Activated naive CD4-positive, alpha-beta T cell treated with Interleukin-2 at 50 U/mL for 16 hours (primary cell): ENCODE data around the gene TMEM134.

Experiments
- DNase-seq: peaks from one replicate; pipeline ENCODE4 v3.0.0-alpha.2; 2020

The TMEM134 gene

DNA sequence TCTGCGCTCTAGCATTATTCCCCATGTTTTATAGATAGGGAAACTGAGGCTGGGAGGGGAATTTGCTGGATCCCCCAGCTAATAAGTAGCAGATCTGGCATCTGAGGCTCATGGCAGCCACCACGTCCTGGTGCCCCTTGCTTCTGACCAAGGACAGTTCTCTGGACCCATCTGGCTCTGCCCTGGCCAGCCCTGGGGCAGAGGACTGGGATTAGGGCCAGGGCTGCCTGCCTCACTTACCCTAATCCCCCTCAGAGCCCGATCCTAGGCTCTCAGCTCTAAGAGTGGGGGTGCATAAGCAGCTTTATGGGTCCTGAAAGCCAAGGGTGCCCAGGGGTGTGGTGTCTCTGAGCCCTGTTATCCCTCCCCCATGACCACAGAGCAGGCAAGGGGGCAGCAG lies 14.0 kb downstream of the TMEM134 start, which contains the start of gene CABP4:
Gene CABP4, plus strand, starts transcription at position 301 of the 400 bp plus-strand sequence. Its CDS starts 70 bp downstream, at position 371.
- no peak for DNase-seq

DNA sequence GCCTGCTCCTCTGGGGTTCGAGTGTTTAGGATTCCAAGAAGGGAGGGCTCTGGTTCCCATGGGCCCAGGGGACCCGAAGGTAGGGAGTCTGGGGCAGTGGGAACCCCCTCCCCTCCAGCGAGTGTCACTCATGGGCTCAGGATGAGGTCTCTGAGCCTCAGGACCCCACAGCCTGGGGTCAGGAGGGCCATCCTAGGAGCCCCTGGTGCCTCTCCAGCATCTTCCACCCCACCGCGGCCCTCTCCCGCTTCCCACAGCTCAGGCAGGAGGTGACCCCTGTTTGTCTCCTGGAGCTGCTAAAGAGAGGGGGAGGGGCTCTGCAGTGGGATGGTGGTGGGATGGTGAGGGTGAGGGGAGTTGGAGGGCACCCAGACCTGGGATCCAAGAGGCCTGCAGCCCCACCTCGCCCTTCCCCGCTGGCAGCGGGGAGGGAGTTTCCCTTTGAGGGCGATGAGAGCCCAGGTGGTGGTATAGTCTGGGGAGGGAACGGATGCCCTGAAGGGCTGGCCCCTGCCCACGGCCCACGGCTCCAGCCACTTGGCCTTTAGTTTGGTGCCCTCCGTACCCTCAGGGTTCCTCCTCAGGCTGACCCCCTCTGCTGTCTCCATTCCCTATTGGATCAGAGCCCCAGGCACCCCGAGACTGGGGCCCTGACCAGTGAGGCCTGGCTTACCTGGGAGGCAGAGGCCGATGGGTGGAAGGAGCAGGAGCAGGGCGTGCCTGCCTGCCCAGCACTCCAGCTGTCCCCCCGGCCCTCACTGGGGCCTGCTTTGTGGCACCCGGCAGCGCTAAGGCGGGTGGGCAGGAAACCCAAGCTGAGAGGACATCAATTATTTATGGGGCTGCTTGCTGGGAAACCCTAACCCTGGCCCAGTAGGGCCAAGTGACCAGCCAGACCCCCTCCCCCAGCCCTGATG lies 15.0 kb downstream of the TMEM134 start:
- no peak for DNase-seq

DNA sequence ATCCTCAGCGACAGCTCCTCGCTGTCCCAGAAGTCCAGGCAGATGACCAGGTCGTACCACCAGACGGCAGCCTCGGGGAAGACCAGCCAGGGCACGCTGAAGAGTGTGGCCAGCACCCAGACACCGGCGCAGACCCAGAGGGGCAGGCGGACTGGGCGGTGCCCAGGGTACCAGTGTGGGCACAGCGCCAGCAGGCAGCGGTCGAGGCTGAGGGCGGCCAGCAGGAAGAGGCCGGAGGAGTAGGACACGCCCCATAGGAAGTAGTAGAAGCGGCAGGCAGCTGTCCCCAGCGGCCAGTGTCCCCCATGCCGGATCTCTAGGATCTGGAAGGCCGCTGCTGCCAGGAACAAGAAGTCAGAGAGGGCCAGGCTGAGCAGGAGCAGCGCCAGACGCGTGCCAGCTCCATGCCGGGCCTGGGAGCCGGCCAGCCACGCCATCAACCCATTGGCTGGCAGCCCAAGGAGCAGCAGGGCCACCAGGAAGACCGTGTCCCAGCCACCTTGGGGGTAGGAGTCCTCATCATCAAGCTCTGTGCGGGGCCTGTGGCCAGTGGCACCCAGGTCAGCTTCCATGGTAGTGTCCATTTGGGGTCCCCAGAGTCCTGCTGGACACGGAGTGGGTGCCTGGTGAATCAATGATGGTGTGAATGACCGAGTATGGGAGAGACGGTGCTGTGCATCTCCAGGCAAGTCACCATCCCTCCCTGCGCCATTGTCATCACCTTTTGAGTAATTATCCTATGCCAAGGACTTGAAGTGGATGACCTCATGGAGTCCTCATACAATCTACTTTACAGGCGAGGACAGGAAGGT lies 16.7 kb downstream of the TMEM134 start, which contains the start of gene GPR152:
Gene GPR152, minus strand, starts transcription at position 589 of the 812 bp plus-strand sequence. Its CDS starts 5 bp downstream, at position 584.
- no peak for DNase-seq

DNA sequence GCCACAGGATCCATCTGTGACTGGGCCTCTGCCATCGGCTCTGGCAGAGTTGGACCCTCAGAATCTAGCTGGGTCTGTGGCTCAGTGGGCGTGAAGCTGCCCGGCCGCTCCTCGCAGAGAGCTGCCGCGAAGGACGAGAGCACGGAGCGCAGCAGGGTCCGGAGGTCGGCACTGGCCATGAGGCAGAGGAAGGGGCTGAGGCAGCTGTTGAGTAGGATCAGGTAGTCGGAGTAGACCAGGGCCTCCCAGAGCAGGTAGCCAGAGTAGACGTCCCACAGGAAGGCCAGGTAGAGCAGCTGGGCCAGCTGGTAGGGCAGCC lies 17.4 kb downstream of the TMEM134 start:
- DNase-seq = no peak

DNA sequence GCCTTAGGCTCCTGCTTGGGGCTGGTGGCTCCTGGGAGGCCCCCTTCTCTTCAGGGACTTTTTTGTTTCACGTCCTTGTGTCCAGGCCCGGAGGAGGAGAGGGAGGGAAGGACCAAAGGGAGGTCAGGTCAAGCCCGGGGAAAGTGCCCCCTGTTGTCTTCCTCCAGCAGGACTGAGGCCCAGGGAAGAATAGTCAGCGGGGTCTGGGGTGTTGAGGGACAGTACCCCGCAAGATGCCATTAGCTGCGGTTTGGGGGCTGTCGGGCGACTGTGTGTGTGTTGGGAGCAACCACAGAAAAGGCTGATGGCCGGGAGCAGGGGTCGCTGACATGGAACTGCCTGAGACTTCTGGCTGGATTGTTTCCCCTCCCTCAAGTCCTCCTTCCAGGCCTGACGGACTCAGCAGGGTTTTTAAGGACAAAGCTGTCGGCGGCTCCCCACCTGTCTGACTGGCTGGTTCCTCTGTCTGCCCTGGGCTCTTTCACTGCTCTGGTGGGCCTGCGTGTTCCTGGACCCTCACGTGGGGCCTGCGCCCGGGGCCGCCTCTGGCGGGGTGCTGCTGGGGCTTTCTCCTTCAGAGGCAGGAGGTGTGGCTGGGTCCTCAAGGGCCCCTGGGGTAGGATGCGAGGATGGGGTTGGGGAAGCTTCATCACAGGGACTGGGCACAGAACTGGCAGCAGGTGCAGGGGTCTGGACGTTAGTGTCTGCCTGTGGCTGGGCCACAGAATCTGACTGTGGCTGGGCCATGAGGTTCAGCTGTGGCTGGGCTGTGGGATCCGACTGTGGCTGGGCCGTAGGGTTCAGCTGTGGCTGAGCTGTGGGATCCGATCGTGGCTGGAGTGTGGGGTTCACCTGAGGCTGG lies 18.0 kb downstream of the TMEM134 start:
- DNase-seq = no peak

DNA sequence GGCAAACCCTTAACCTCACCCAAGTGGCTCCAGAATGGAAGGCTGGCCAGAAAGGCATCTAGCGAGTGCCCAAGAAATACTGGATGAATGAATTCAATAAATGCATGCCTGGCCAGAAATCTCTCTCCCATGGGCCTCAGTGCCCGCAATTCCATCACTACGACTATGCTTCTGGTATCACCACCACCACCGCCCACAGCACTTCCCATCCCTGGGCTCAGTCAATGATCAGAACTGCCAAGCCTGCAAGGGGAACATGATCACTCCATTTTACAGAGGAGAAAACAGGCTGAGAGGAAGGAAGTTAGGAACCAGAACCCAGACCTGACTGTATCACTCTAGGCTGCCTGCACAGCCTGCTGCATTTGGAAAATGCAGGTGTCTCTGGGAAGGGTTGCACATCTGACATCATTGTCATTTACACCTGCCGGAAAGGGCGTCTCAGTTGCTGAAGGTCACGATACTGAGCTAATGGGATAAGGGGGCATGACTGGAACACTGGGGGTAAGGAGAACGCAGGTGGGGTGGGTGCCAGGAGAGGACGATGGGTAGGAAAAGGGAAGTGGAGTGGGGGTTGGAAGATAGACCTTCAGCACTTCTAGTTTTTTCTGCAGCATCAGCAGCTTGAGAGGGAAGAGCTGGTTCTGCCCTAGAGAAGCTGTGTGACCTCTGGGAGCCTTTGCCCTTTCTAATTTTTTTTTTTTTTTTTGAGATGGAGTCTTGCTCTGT lies 19.8 kb downstream of the TMEM134 start:
- DNase-seq = no peak

DNA sequence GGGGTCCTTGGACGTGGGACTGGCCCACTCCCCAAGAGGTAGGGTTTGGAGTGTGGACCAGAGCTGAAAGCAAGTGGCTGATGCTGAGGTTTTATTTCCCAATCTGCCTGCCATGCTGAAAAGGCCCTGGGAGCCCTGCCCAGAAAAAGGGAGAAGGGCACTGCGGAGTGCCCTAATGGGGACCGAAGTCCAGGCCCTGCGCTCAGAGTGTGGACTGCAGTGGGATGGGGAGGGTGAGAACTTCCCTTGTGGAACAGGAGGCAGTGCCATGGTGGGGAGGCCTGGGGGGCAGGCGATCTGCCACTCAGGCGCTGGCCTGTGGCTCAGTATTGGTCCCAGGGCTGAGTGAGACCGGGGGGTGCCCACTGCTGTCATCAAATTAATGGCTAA lies 20.8 kb downstream of the TMEM134 start:
- no peak for DNase-seq

DNA sequence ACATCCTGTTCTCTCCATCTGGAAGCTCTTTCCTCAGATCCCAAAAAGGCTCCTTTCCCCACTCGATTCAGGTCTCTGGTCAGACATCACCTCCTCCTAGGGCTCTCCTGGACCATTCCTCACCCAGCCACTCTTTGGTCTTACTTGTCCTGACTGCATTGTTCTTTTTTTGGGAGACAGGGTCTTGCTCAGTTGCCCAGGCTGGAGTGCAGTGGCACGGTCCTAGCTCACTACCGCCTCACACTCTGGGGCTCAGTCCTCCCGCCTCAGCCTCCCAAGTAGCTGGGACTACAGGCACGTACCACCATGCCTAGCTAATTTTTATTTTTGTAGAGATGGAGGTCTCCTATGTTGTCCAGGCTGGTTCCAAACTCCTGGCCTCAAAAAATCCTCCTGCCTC lies 23.5 kb downstream of the TMEM134 start:
- no peak for DNase-seq

DNA sequence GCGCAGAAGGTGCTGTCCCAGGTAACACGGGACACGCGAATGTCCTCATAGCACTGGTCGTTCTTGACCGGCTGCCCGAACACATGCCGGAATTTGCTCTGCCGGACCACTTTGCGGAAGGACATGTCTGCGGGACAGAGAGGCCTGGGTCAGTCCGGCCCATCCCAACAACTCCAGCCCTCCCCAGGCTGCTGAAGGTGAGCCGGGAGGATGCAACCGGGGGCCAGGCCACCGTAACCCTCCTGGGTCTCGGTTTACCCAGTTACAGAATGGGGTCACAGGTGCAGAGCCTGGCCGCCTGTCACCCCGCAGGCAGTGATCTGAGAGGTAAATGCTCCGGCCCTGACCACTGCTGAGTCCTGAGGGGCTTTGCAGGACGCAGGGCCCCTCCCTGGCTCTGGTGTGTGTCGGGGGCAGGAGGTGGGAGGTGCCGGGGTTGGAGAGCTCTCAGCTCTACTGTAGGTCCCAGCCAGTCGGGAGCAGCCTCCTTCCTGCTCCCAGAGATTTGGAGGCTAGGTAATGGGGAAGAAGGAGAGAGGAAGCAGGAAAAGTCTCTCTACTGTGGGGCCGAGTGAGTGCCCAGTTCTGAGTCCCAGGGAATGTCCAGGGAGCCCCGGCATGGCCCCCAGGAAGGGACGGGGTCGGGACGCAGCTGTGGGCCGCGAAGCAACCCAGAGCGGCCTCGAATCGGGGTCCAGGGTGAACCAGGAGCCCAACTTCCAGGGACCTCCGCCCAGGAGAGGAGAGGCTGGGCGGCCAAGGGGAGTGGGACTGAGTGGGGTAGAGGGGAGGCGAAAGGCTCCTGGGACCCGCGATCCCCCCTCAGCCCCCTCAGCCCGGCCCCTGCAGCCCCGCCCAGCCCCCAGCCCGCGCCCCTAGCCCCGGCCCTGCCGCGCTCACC lies 26.3 kb downstream of the TMEM134 start:
- no peak for DNase-seq

DNA sequence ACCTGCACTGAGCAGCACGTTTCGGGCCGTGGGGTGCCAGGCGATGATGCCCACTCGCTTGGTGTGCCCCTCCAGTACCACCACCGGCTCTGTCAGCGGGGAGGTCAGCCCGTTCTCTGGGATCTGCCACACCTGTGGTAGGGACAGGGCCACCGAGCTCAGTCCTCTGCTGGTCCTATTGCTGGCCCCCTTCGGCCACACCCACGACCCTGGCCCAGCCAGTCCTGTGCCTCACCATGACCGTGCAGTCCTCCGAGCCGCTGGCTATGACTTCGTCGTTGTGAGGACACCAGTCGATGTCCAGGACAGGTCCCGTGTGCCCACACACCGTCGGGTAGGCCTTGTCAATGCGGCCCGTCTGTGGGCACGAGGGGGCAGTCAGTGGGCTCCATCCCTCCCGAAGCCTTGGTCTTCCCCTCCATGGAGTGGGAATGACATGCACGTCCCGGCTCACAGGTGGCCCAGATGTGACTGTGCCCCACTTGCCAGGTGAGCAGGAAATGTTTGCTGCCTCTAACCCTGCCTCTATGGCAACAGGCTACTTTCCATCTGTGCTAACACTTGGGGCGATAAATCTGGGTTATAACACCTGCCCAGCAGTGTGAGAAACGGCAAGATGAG lies 27.2 kb downstream of the TMEM134 start:
- no peak for DNase-seq

DNA sequence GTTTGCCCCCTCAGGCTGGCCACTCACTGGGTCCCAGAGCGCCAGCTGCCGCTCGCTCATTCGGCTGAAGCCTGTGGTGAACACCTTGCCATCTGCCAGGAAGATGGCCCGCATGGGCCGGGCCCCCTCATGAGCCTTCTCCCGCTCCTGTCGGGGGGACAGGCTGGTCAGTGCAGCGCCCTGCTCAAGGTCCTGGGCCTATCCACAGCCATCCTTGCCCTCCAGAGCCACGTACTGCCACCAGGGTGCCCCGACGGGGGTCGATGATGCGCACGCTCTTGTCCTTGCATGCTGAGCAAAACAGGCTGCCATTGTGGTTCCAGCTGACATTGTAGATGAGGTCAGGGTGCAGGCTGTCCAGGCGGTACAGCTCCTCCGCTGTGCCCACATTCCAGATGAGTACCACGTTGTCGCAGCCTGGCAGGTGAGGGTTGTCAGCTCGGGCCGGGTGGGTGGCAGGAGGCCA lies 27.9 kb downstream of the TMEM134 start:
- no peak for DNase-seq

DNA sequence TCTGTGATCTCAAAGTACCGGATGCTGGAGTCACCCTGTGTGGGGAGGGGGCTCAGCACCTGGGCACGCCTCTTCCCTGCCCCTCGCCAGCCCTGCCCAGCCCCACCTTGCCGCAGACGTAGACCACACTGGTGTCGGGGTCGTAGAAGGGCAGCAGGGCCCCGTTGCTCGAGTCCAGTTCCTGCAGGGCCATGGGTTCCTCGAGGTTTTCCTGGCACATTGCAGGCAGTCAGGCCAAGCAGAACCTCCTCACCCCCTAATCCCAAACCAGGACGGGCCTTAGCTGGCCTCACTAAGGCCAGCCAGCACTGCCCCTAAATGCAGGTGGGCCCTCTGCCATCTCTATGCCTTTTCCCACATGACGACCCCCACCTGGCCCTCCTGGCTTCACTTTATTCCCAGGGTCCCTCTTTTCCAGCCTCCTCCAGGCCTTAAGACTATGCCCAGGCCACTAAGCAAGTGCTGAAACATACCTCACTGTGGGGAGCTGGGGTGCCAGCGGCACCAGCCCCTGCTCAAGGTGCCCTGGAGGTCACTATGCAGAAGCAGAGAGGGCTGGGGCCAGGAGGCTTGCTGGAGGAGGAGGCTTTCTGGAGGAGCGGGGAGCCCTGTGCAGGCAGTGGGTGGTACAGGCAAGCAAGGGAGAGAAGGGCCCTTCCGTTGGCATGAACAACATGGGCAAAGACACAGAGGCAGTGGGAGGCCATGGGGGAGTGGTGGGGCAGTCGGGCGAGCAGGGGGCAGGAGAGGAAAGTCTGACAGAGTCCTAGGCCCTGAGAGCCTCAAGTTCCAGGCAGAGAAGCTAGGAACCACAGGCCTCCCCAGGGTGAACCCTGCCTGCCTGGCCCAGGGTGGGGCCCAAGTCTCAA lies 28.6 kb downstream of the TMEM134 start:
- DNase-seq = no peak

DNA sequence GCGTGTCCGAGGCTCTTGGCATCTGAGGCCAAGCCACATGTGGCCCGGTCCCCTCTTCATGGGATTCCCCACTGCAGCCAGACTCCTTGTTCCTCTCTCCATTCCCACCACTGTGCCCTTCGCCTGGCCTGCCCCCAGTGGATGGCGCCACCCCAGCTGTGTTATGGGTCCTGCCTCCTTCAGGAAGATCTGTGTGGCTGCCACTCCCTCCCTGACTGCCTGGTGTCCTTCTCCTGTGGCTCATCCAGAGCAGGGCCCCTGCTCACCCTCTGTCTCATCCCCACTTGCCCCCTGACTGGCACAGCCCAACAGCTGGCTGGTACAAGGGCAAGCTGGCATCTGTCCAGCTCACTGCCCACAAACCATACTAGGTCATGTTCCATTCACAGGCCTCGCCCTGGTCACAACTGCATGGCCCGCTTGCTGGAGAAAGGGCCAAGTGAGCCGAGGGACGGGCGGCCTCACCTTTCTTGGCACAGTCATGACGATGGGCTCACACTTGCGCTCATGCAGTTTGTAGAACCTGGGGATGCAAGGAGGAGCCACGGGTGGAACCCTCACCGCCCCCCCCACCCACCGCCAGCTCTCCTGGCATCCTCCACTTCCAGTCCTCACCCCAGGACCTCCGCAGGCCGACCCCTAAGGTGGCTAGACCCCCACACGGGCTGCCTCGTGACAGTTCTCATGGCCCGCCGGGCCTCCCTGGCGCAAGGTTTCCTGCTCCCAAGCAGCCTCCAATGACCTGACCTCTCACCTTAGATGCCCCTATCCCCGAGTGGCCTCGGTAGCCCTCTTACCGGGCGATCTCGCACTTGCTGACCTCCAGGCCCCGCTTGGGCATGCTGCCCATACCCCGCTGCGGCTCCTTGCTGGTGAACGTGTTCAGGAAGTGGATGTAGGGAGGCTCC lies 29.5 kb downstream of the TMEM134 start:
- DNase-seq = peak; percentile 40

DNA sequence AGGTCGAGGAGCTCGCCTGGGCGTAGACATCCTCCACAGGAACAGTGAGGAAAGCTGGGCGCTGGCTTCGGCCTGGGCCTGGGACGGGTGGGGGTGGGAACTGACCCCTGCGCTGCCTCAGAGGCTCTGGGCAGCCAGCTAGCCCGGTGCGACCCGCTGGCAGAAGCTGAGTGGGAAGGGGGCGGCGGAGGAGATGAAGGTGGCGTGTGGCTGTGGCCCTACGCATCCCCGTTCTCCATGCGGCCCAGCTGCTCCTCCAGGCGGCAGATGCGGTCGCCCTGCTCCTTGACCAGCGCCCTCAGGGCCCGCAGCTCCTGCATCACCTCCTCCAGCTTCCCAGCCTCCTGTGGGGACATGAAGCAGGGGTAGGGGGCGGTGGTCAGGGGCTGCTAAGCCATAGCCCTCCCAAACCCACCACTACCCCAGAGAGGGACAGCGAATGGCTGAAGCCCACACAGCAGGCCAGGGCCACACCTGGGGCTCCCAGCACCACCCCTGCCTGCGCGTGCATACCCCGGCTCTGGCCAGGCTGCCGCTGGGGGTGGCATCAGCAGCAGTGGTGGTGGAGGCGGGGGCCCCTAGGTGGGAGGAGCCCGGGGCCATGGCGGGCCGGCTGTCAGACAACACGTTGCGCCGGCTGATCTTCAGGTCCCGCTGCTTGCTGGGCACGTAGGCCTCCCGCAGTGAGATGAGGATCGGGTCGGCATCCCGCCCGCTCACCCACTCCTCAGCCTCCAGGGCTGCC lies 30.7 kb downstream of the TMEM134 start:
- peak; percentile 83 for DNase-seq

DNA sequence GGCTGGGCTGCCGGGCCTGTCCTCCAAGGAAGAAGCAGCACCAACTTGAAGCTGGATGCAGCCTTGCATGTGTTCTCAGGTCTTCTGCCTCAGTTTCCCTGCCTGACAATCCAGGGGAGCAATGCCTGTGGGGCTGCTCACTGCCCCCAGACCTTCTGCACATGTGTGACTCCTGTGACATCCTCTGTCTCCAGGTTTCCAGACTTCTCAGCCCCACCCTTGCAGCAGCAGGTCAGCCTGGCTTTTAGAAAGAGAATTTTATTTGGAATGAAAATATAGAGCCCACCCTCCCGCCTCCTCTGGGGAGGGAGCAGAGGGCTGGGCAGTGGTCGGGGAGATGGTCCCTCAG lies 31.3 kb downstream of the TMEM134 start:
- DNase-seq = no peak

DNA sequence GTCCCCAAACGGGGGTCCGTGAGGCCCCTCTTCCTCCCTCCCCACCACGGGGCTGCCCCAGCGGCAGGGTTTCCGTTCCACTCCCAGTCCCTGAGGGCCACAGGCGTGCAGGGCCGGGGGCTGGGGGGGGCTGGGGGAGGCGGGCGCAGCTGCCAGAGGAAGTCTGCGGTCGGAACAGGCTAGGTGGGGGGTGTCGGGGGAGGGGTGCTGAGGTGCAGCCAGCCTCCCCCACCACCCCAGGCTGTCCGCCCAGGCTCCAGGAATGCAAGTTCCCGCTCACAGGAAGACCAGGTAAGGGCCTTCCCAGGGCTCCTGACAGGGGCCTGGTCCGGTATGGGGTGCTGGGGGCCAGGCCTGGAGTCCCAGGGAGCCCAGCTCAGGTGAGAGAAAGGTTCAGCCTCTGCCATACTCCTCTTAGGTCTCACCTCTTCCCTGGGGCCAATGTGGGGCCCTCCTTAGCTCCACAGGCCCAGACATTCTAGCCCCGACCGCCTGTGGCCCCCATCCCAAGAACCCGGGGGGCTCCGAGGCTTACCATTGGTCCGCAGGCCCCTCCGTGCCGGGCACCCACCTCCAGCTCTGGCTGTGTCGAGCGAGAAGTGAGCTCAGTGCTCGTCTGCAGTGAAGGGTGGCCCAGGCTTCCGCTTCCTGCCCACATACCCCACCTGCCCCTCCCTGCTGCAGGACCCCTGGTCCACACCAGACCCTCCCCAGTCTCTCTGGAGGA lies 31.8 kb downstream of the TMEM134 start, which contains the start of gene PTPRCAP:
Gene PTPRCAP, minus strand, starts transcription at position 601 of the 727 bp plus-strand sequence. Its CDS starts 63 bp downstream, at position 538.
- DNase-seq = peak; percentile 68
